WERI-Rb-1 (cell line): Measurements from ENCODE around the gene CASTOR2.

Experiments
- DNase-seq: peaks from one replicate; pipeline ENCODE4 v3.0.0-alpha.2; 2020
- H3K27ac ChIP-seq: fragments of 250-450 bp; sonication (Bioruptor Pico); 2 replicates; pipeline ENCODE4 v1.5.1; 2020; ENCODE audit warnings: mild to moderate bottlenecking, moderate library complexity
- H3K27me3 ChIP-seq: fragments of 250-450 bp; sonication (Bioruptor Pico); 2 replicates; pipeline ENCODE4 v1.5.1; 2021; ENCODE audit warnings: mild to moderate bottlenecking, low read depth, moderate library complexity; ENCODE audit not compliant: insufficient read depth, severe bottlenecking
- H3K36me3 ChIP-seq: fragments of 250-450 bp; sonication (Bioruptor Pico); 2 replicates; pipeline ENCODE4 v1.5.1; 2020; ENCODE audit warnings: mild to moderate bottlenecking, moderate library complexity
- H3K4me3 ChIP-seq: 2 replicates; pipeline ENCODE4 v1.5.1; 2011; ENCODE audit warnings: low read depth, mild to moderate bottlenecking, control low read depth, low read length
- H3K9me3 ChIP-seq: fragments of 250-450 bp; sonication (Bioruptor Pico); 2 replicates; pipeline ENCODE4 v1.5.1; 2021; ENCODE audit warnings: mild to moderate bottlenecking, moderate library complexity; ENCODE audit not compliant: severe bottlenecking
- CTCF ChIP-seq: IDR thresholded peaks from 2 replicates; pipeline ENCODE4 v1.5.1; 2011; ENCODE audit warnings: low read depth, mild to moderate bottlenecking, control low read depth, inconsistent platforms, low read length

CASTOR2 gene

GRCh38 chr7:75050501-75050900, 86.0 kb downstream of the CASTOR2 start:
- Histone ChIP-seq H3K9me3 (no peaks in the 10 kb centered on the region), H3K4me3 (no peak overlapping the region), H3K27ac (peak overlapping the region; percentile 41), H3K36me3 (peaks cover 68% of the 10 kb centered on the region), H3K27me3 (no peaks in the 10 kb centered on the region)
- peak; percentile 32 for DNase-seq
- TF ChIP-seq CTCF, result no peak

DNA sequence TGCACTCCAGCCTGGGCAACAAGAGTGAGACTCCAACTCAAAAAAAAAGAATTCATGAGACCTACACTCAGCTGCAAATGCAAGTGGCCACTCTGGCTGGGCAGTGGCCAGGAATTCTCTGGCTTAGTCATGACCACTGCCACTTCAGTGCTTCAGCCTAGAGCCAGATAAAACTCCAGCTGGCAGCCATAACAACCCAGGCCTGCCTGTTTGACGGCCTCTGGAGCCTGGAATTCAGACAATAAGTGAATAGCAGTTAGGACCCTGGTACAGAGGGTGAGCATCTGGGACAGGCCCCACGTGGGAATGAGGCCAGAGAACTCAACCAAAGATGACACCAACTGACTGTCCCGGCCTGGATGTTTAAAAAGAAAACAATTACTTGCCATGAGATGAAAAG, 90.2 kb downstream of the CASTOR2 start:
- DNase-seq, result no peak
- H3K4me3 ChIP-seq, result no peak overlapping the region
- no peaks in the 10 kb centered on the region for H3K27me3 ChIP-seq
- H3K36me3 ChIP-seq, result peaks cover 82% of the 10 kb centered on the region
- H3K9me3 ChIP-seq, result no peaks in the 10 kb centered on the region
- H3K27ac ChIP-seq, result no peak overlapping the region
- TF ChIP-seq CTCF, result no peak

- H3K36me3 ChIP-seq, result peaks cover 83% of the 10 kb centered on the region
- DNase-seq, result no peak
- TF ChIP-seq CTCF, result no peak
- H3K27me3 ChIP-seq, result no peaks in the 10 kb centered on the region
- no peak overlapping the region for H3K4me3 ChIP-seq
- H3K27ac ChIP-seq, result no peak overlapping the region
- H3K9me3 ChIP-seq, result no peaks in the 10 kb centered on the region
Measured at GRCh38 chr7:75055155-75055554, 90.7 kb downstream of the CASTOR2 start.

DNA sequence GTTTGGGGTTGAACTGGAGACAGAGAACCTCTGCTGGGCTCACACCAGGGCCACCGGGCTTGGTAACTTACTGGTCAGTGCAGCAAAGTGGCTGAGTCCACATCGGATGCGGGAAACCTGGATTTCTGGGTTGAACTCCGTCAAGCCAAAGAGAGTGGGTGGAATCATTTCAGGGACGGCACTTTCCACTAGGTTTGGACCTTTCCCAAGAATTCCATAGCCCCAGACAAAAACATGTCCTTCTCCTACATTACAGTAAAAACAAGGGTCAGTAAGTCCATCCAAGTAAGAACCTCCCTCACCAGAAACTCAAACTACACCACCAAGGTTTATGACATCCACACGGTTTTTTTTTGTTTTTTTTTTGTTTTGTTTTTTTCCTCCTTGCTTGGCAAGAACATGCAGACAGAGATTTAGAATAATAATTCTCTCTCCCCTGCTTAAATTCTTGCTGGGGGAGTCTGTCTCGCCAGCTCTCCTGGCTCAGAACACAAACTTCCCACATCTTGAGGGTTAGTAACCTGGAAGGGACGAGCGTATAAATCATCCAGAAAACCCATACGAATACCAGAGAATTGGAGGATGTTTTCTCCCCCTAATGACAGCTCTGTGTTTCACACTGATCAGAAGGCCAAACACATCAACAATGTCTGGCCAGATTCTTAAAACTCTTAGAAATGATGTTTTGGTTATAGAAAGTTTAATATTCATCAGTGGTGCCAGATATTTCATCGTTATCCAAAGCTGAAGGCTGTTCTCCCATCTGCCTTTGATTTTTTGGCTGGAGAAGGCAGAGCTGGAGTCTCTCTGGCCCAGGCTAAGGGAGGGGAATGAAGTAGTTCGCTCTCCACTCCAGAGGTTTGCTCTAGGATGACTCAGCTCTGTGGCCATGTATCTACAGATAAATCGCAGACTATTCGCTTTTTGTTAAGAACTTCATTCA, 91.6 kb downstream of the CASTOR2 start:
- Histone ChIP-seq H3K27ac (no peak overlapping the region), H3K4me3 (no peak overlapping the region)

DNA sequence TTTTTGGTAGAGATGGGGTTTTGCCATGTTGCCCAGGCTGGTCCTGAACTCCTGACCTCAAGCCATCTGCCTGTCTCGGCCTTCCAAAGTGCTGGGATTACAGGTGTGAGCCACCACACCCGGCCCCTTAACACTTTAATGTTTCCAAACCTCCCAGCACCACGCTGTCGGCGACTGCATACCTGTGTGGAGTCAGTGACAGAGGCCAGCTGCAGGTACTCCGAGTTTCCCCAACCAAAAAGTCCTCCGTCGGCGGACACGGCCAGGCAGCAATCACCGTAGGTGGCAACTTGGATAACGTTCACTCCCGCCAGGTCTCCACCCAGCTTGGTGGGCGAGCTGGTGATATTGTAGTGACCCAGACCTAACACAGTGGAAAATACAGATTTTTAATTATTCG, 93.9 kb downstream of the CASTOR2 start:
- H3K27me3 ChIP-seq, result no peaks in the 10 kb centered on the region
- peaks cover 89% of the 10 kb centered on the region for H3K36me3 ChIP-seq
- H3K9me3 ChIP-seq, result no peaks in the 10 kb centered on the region
- H3K4me3 ChIP-seq, result no peak overlapping the region
- no peak overlapping the region for H3K27ac ChIP-seq
- no peak for TF ChIP-seq CTCF
- no peak for DNase-seq

More for the DNA sequence above, 91.6 kb downstream of the CASTOR2 start:
- DNase-seq, result no peak
- H3K36me3 ChIP-seq, result peaks cover 84% of the 10 kb centered on the region
- no peak for TF ChIP-seq CTCF
- H3K27me3 ChIP-seq, result no peaks in the 10 kb centered on the region
- H3K9me3 ChIP-seq, result no peaks in the 10 kb centered on the region
